IMR-90 (cell line): ENCODE results near the gene ADAMTSL1. TPM values are rescaled to one million over a fixed set of nuclear protein-coding genes. Genes with fewer than 3 reads are reported as not detected.

ENCODE experiments used
- ATAC-seq: fragments of 200-7000 bp; cut with Tn5 transposase; 2 replicates; pipeline ENCODE4 v1.9.1; 2020; ENCODE audit warnings: low read depth, mild to moderate bottlenecking, moderate library complexity
- BruUV-seq: library from RNA; stranded (reverse); fragments of 400-500 nt; replicated peaks from 2 replicates; lab custom pipeline; 2021; lab: Mats Ljungman, UMichigan
- CTCF ChIA-PET: fragments of 300-600 bp; formaldehyde crosslinking; extraction: SDS; loops from one replicate; lab custom pipeline; 2021; ENCODE audit warnings: antibody characterized with exemption; lab: Yijun Ruan, JAX
- POLR2A ChIA-PET: fragments of 300-600 bp; sonication (Branson Sonifier 250); formaldehyde crosslinking; loops from one replicate; lab custom pipeline; 2022; ENCODE audit warnings: antibody characterized with exemption; ENCODE audit not compliant: unreplicated experiment; lab: Charles Lee
- DNase-seq: peaks from one replicate; pipeline ENCODE4 v3.0.0; 2013
- H2AFZ ChIP-seq: replicated peaks from 2 replicates; pipeline ENCODE3; 2013; ENCODE audit warnings: low read length, mild to moderate bottlenecking; ENCODE audit not compliant: poor library complexity
- H2AK5ac ChIP-seq: 2 replicates; pipeline ENCODE4 v1.6.1; 2013; ENCODE audit warnings: low read depth, low read length, inconsistent platforms
- H2AK9ac ChIP-seq: replicated peaks from 2 replicates; pipeline ENCODE3; 2013; ENCODE audit warnings: mild to moderate bottlenecking, low read depth, low read length, moderate library complexity; ENCODE audit not compliant: poor library complexity
- H2BK120ac ChIP-seq: 2 replicates; pipeline ENCODE4 v1.6.1; 2013; ENCODE audit warnings: low read depth, low read length, inconsistent platforms
- H2BK15ac ChIP-seq: 3 replicates; pipeline ENCODE4 v1.6.1; 2013; ENCODE audit warnings: low read depth, low read length, inconsistent platforms
- H2BK20ac ChIP-seq: 2 replicates; pipeline ENCODE4 v1.6.1; 2013; ENCODE audit warnings: low read depth, mild to moderate bottlenecking, inconsistent platforms, low read length, moderate library complexity
- H2BK5ac ChIP-seq: 2 replicates; pipeline ENCODE4 v1.6.1; 2013; ENCODE audit warnings: mild to moderate bottlenecking, low read depth, low read length, inconsistent platforms; ENCODE audit not compliant: poor library complexity, severe bottlenecking
- H3K14ac ChIP-seq: replicated peaks from 2 replicates; pipeline ENCODE4 v1.6.1; 2013; ENCODE audit warnings: low read depth, low read length, inconsistent platforms
- H3K18ac ChIP-seq: 2 replicates; pipeline ENCODE4 v1.6.1; 2013; ENCODE audit warnings: low read depth, low read length, control low read depth
- H3K23ac ChIP-seq: 2 replicates; pipeline ENCODE4 v1.6.1; 2013; ENCODE audit warnings: low read depth, low read length, inconsistent platforms
- H3K27ac ChIP-seq: 2 replicates; pipeline ENCODE4 v1.5.1; 2013; ENCODE audit warnings: mild to moderate bottlenecking, control low read depth, low read length; ENCODE audit not compliant: insufficient read depth
- H3K27me3 ChIP-seq: 2 replicates; pipeline ENCODE4 v1.6.1; 2013; ENCODE audit warnings: low read length; ENCODE audit not compliant: control insufficient read depth, insufficient read depth
- H3K36me3 ChIP-seq: 2 replicates; pipeline ENCODE4 v1.6.1; 2013; ENCODE audit warnings: low read length, mixed read lengths; ENCODE audit not compliant: control insufficient read depth, insufficient read depth
- H3K4ac ChIP-seq: 2 replicates; pipeline ENCODE4 v1.6.1; 2013; ENCODE audit warnings: low read depth, low read length, inconsistent platforms
- H3K4me1 ChIP-seq: 2 replicates; pipeline ENCODE4 v1.6.1; 2013; ENCODE audit warnings: low read length, mixed read lengths; ENCODE audit not compliant: control insufficient read depth, insufficient read depth
- H3K4me2 ChIP-seq: 2 replicates; pipeline ENCODE4 v1.6.1; 2013; ENCODE audit warnings: low read depth, mild to moderate bottlenecking, control low read depth, low read length, moderate library complexity
- H3K4me3 ChIP-seq: 2 replicates; pipeline ENCODE4 v1.5.1; 2013; ENCODE audit warnings: low read depth, mild to moderate bottlenecking, control low read depth, low read length, moderate library complexity; ENCODE audit not compliant: insufficient read depth
- H3K56ac ChIP-seq: 2 replicates; pipeline ENCODE4 v1.6.1; 2013; ENCODE audit warnings: low read length, inconsistent platforms; ENCODE audit not compliant: insufficient read depth; ENCODE audit errors: extremely low read depth
- H3K79me1 ChIP-seq, 2 experiments: 2 replicates each; pipeline ENCODE4 v1.6.1; 2013; ENCODE audit warnings: low read length in 2 of 2, inconsistent platforms in 1 of 2, low read depth in 1 of 2
- H3K9ac ChIP-seq: 2 replicates; pipeline ENCODE4 v1.6.1; 2013; ENCODE audit warnings: low read depth, low read length, control low read depth
- H3K9me1 ChIP-seq: 2 replicates; pipeline ENCODE4 v1.6.1; 2013; ENCODE audit warnings: low read length, inconsistent platforms; ENCODE audit not compliant: insufficient read depth
- H3K9me3 ChIP-seq: 2 replicates; pipeline ENCODE4 v1.6.1; 2013; ENCODE audit warnings: low read length; ENCODE audit not compliant: control insufficient read depth, insufficient read depth
- H4K20me1 ChIP-seq: 2 replicates; pipeline ENCODE4 v1.6.1; 2013; ENCODE audit warnings: low read length, inconsistent platforms; ENCODE audit not compliant: insufficient read depth
- H4K5ac ChIP-seq: 2 replicates; pipeline ENCODE4 v1.6.1; 2013; ENCODE audit warnings: mild to moderate bottlenecking, low read depth, low read length, control low read depth
- H4K8ac ChIP-seq, 2 experiments: 2 replicates each; pipeline ENCODE4 v1.6.1; 2013; ENCODE audit warnings: low read depth in 2 of 2, low read length in 2 of 2, control low read depth in 1 of 2, inconsistent platforms in 1 of 2
- H4K91ac ChIP-seq: 2 replicates; pipeline ENCODE4 v1.6.1; 2013; ENCODE audit warnings: low read depth, low read length, inconsistent platforms; ENCODE audit not compliant: insufficient read depth
- CEBPB ChIP-seq: IDR thresholded peaks from 2 replicates; pipeline ENCODE4 v1.6.1; 2012; ENCODE audit warnings: low read depth, low read length, improper control_type of control experiment
- FOS ChIP-seq: fragments of 150-350 bp; IDR thresholded peaks from 2 replicates; pipeline ENCODE4 v1.6.1; 2016; ENCODE audit warnings: low read depth, low read length
- MAFK ChIP-seq: IDR thresholded peaks from 2 replicates; pipeline ENCODE4 v1.6.1; 2012; ENCODE audit warnings: low read depth, low read length, improper control_type of control experiment
- MAZ ChIP-seq: IDR thresholded peaks from 2 replicates; pipeline ENCODE4 v1.6.1; 2012; ENCODE audit warnings: low read depth, mild to moderate bottlenecking, low read length, improper control_type of control experiment, moderate library complexity, borderline replicate concordance
- POLR2A ChIP-seq: IDR thresholded peaks from 2 replicates; pipeline ENCODE4 v1.6.1; 2012; ENCODE audit warnings: mild to moderate bottlenecking, low read depth, low read length
- RCOR1 ChIP-seq: IDR thresholded peaks from 2 replicates; pipeline ENCODE4 v1.6.1; 2012; ENCODE audit warnings: mild to moderate bottlenecking, low read length, improper control_type of control experiment; ENCODE audit not compliant: insufficient replicate concordance
- WGBS, 2 experiments: methylation state at CpG; one replicate each; pipeline versions ENCODE4 v1.1.5 to v1.1.7; 2013; ENCODE audit warnings: missing lambda C conversion rate in 2 of 2; ENCODE audit not compliant: insufficient read length in 1 of 2; ENCODE audit errors: extremely low coverage in 2 of 2; 5-methylcytosine and 5-hydroxymethylcytosine counted together
- dilution Hi-C: fragments of 300-500 bp; cut with HindIII; formaldehyde crosslinking; loops from one replicate; pipeline ENCODE4 v1.14.3; 2018; ENCODE audit warnings: low sequenced_read_pairs; ENCODE audit not compliant: unreplicated experiment
- in situ Hi-C: fragments of 300-500 bp; cut with MboI; formaldehyde crosslinking; loops from 3 replicates; pipeline ENCODE4 v1.14.3; 2019; ENCODE audit warnings: low sequenced_read_pairs, inconsistent platforms, mixed read lengths
- intact Hi-C: fragments of 100-400 bp; cut with micrococcal nuclease; formaldehyde crosslinking; loops from 2 replicates; pipeline ENCODE4 v1.10.0; 2022
- polyA plus RNA-seq, 3 experiments: library from polyadenylated mRNA; depleted of rRNA; stranded (reverse); fragments of >200 nt; gene quantifications; 2 replicates each; pipeline ENCODE4 v1.2.3, GENCODE V29; 2012; ENCODE audit warnings: low replicate concordance in 1 of 3
- total RNA-seq: library from RNA; depleted of rRNA; stranded (reverse); fragments of >200 nt; gene quantifications from 2 replicates; pipeline ENCODE4 v1.2.3, GENCODE V29; 2012

The ADAMTSL1 gene
- total and polyA plus RNA-seq, 2 of the 4 experiments (the other 2 are of a cell fraction) = 38.2 to 62.2 TPM

DNA sequence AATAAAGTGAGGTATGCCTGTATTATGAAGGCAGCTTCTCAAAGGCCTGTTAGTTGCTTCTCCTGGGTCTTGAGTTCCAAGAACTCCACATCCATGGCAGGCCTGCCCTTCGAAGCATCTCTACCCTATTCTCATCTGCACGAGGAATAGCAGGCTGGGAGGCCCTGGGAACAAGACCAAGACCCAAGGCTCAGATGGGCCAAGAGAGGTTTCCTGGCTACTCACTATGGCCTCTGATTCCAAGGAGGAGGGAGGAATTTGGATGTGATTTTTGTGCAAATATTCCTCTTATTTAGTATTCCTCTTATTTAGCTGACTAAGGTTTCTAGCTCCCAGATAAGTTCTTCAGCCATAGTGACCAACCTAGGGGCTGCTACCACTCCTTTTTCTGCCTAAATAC is 407.8 kb downstream of the ADAMTSL1 start:
- Histone ChIP-seq H3K9ac (no peak overlapping the region), H3K4me1 (no peaks in the 10 kb centered on the region), H3K79me1 (no peaks in the 10 kb centered on the region), H3K23ac (no peak overlapping the region), H3K4me2 (no peak overlapping the region), H2BK120ac (no peak overlapping the region), H3K9me3 (no peaks in the 10 kb centered on the region), H4K5ac (no peak overlapping the region), H3K18ac (no peak overlapping the region), H3K9me1 (no peaks in the 10 kb centered on the region), H3K4me3 (no peak overlapping the region), H2BK20ac (no peak overlapping the region), H4K20me1 (no peaks in the 10 kb centered on the region), H3K27me3 (no peaks in the 10 kb centered on the region; the same call in 1 of the 2 replicates), H2AK9ac (no peak overlapping the region), H3K4ac (no peak overlapping the region), H2BK5ac (no peak overlapping the region), H3K27ac (no peak overlapping the region), H2AK5ac (no peak overlapping the region), H3K56ac (no peak overlapping the region), H3K14ac (no peak overlapping the region), H3K36me3 (no peaks in the 10 kb centered on the region), H2AFZ (no peak overlapping the region), H2BK15ac (no peak overlapping the region), H4K91ac (no peak overlapping the region), H4K8ac (no peak overlapping the region)
- dilution Hi-C loops = no loop called here
- in situ Hi-C loops = no loop called here
- intact Hi-C loops = no loop called here
- DNase-seq (no peak), ATAC-seq (no peak)
- no peak for TF ChIP-seq CEBPB
- TF ChIP-seq RCOR1 = no peak
- TF ChIP-seq FOS = no peak
- TF ChIP-seq MAFK = no peak
- TF ChIP-seq MAZ = no peak
- TF ChIP-seq POLR2A = no peak
- WGBS, 2 experiments = no CpG with 5 or more reads among the region's 2 CpGs
- ChIA-PET POLR2A (no interaction called here), CTCF (no interaction called here)
- no TSS peak for BruUV-seq
